ENCODE measurements around the gene RCSD1. TPM values are rescaled to one million over a fixed set of nuclear protein-coding genes. Genes with fewer than 3 reads are reported as not detected.
"Not testable (repeated sequence)": the region's sequence is repeated elsewhere in the genome, so short reads cannot be mapped to it uniquely, and the experiment has no call there.

The RCSD1 gene
- total RNA-seq, 4 donors from 2014 or later, result 7.1 to 14.2 (median 10.8) TPM

DNA sequence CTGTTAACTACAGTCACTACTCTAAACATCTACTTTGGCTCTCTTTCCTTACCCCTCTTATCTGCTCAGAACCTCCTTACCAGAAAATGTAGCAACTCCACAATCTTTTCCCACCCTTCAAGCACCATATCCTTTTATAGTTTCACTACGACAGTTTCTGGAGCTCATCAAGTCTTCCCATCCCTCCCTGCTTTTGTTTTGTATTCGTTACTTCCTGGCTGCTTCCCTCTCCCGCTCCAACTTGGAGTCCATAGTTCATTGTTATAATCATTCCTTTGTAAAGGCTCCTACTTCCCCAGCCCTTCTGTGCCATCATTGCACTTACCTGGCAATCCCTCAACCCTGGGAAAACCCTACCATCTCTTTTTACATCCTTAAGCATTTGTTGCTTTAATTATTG lies 109.7 kb downstream of the RCSD1 start:
- H3K4me1 ChIP-seq, result peaks cover 0 to 8% of the 10 kb centered on the region in 2 donors
- no peaks in the 10 kb centered on the region for H3K9me3 ChIP-seq
- H3K4me3 ChIP-seq (replicated peaks in 1 of 3), result no peak overlapping the region
- 68 to 74% methylated on average over 3 of the region's 3 CpGs for WGBS, 2 donors
- H3K27me3 ChIP-seq, result no peaks in the 10 kb centered on the region
- intact Hi-C loops (cut with DNase I), result no loop called here
- no peaks in the 10 kb centered on the region for H3K36me3 ChIP-seq
- TF ChIP-seq, protein P1, sequence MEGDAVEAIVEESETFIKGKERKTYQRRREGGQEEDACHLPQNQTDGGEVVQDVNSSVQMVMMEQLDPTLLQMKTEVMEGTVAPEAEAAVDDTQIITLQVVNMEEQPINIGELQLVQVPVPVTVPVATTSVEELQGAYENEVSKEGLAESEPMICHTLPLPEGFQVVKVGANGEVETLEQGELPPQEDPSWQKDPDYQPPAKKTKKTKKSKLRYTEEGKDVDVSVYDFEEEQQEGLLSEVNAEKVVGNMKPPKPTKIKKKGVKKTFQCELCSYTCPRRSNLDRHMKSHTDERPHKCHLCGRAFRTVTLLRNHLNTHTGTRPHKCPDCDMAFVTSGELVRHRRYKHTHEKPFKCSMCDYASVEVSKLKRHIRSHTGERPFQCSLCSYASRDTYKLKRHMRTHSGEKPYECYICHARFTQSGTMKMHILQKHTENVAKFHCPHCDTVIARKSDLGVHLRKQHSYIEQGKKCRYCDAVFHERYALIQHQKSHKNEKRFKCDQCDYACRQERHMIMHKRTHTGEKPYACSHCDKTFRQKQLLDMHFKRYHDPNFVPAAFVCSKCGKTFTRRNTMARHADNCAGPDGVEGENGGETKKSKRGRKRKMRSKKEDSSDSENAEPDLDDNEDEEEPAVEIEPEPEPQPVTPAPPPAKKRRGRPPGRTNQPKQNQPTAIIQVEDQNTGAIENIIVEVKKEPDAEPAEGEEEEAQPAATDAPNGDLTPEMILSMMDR (IDR thresholded peaks at IDR 0.05), result no peak
- no peak for TF ChIP-seq POLR2A (IDR thresholded peaks at IDR 0.05)
- DNase-seq, result no peak
- no peak overlapping the region for H3K27ac ChIP-seq

DNA sequence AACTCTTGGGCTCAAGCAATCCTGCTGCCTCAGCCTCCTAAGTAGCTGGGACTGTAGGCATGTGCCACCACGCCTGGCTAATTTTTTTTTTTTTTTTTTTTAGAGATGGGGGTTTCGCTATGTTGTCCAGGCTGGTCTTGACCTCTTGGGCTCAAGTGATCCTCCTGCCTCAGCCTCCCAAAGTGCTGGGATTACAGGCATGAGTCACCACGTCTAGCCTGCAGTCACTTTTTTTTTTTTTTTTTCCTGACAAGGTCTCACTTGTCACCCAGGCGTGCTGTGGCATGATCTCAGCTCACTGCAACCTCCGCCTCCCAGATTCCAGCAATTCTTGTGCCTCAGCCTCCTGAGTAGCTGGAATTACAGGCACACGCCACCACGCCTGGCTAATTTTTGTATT lies 111.1 kb downstream of the RCSD1 start:
- 94 to 98% methylated on average over 7 of the region's 7 CpGs for WGBS, 2 donors
- DNase-seq; H3K27ac ChIP-seq; H3K4me3 ChIP-seq (replicated peaks in 1 of 3); H3K36me3 ChIP-seq; H3K9me3 ChIP-seq; intact Hi-C loops (cut with DNase I); H3K4me1 ChIP-seq; H3K27me3 ChIP-seq: not testable (repeated sequence)

DNA sequence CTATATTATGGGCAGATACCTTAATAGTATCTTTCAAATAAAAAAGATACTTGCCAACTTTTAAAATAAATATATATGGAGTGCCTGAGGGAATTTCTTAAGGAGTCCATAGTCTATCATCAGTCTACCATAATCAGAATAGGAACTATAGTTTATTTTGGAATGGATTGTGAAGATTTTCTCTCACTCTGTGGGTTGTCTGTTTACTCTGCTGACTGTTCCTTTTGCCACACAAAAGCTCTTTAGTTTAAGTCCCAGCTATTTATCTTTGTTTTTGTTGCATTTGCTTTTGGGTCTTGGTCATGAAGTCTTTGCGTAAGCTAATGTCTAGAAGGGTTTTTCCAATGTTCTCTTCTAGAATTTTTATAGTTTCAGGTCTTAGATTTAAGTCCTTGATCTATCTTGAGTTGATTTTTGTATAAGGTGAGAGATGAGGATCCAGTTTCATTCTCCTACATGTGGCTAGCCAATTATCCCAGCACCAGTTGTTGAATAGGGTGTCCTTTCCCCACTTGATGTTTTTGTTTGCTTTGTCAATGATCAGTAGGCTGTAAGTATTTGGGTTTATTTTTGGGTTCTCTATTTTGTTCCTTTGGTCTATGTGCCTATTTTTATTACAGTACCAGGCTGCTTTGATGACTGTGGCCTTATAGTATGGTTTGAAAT lies 112.5 kb downstream of the RCSD1 start:
- H3K27me3 ChIP-seq; intact Hi-C loops (cut with DNase I); H3K4me3 ChIP-seq (replicated peaks in 1 of 3); DNase-seq; H3K4me1 ChIP-seq; H3K36me3 ChIP-seq; H3K27ac ChIP-seq; H3K9me3 ChIP-seq: not testable (repeated sequence)
- WGBS, 2 donors, result 94 to 96% methylated on average over 1 of the region's 1 CpG

DNA sequence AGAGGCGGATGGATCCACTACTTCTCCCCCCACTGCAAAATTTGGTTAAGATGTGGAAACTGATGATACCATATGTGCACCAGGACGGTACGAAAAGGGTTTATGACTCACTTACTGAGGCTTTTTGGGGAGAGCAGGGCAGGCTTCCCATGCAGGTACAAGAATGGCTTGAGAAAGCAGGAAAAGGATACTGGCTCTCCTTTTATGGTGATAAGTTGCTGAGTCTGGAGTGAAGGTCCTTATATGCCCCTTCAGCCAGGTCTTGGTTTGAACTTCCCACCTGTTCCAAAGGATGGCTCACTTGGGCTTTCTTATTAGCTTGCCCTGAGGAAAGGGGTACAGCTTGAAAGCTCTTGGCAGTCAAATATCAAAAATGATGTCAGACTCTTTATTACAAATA lies 114.9 kb downstream of the RCSD1 start:
- intact Hi-C loops (cut with DNase I), result no loop called here
- H3K27ac ChIP-seq, result no peak overlapping the region
- TF ChIP-seq POLR2A (IDR thresholded peaks at IDR 0.05), result no peak
- TF ChIP-seq, protein P1 (IDR thresholded peaks at IDR 0.05), result no peak
- H3K4me1 ChIP-seq, result peaks cover 11 to 13% of the 10 kb centered on the region in 2 donors
- H3K27me3 ChIP-seq, result no peaks in the 10 kb centered on the region
- H3K4me3 ChIP-seq (replicated peaks in 1 of 3), result no peak overlapping the region
- H3K9me3 ChIP-seq, result no peaks in the 10 kb centered on the region
- no peak for DNase-seq
- 93 to 96% methylated on average over 3 of the region's 3 CpGs for WGBS, 2 donors
- H3K36me3 ChIP-seq, result no peaks in the 10 kb centered on the region

DNA sequence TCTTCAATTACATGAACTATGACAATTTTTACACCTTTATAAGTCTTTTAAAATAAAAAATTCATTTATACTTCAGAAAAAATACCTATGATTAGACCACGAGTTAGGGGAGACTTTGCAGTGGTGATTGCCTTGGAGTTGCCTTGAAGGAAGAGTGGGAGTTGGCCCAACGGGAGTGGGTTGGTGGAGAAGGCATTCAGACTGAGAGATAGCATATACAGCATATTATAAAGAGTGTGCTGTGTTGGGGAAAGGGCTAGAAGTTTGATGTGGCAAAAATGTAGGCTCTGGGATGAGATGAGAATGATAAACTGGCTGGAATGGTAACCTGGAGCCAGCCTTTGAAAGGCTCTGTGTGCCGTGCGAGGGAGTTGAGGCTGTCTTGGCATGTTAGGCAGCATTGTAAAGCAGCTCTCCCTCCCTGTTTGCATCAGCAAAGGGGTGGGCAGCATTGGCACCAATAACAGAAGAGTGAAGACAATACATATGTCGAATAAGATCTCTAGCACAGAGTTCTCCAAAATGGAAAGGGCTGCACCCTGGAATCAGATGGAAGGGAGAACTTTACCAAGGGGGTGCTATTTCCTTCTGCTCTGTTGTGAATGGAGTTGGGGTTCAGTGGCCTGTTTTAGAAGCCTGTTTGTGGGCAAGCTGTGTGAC lies 116.1 kb downstream of the RCSD1 start:
- WGBS, 2 donors, result 82 to 89% methylated on average over 5 of the region's 5 CpGs
- no peaks in the 10 kb centered on the region for H3K27me3 ChIP-seq
- no peaks in the 10 kb centered on the region for H3K36me3 ChIP-seq
- H3K9me3 ChIP-seq, result no peaks in the 10 kb centered on the region
- no peak for TF ChIP-seq POLR2A (IDR thresholded peaks at IDR 0.05)
- TF ChIP-seq, protein P1 (IDR thresholded peaks at IDR 0.05), result no peak
- no peak for DNase-seq
- intact Hi-C loops (cut with DNase I), result no loop called here
- peaks cover 12 to 15% of the 10 kb centered on the region in 2 donors for H3K4me1 ChIP-seq
- H3K4me3 ChIP-seq (replicated peaks in 1 of 3), result no peak overlapping the region
- no peak overlapping the region for H3K27ac ChIP-seq

DNA sequence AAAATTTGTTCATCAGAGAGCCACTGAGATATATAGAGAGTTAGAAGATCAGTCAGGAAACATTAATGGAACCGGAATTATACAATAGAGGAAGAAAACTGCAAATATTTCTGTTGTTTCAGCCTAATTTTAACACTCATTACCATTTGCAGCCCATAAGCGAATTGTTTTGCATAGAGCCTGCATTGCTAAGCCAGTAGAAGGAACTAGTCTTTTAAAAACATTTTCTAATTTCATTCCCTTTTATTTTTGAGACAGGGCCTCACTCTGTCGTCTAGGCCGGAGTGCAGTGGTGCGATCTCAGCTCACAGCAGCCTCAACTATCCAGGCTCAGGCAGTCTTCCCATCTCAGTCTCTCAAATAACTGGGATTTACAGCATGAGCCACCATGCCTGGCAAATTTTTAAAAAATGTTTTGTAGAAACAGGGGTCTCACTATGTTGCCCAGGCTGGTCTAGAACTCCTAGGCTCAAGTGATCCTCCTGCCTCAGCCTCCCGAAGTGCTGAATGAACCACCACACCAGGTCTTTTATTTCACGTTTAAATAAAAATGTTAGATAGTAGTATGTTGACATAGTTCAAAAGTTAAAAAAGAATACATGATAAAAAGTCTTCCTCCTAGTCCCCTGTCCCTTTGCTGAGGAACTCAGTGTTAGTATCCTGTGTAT lies 117.1 kb downstream of the RCSD1 start:
- Histone ChIP-seq H3K4me3 (replicated peaks in 1 of 3) (no peak overlapping the region), H3K9me3 (no peaks in the 10 kb centered on the region), H3K27ac (no peak overlapping the region), H3K27me3 (no peaks in the 10 kb centered on the region), H3K4me1 (peaks cover 15% of the 10 kb centered on the region in 2 donors), H3K36me3 (no peaks in the 10 kb centered on the region)
- TF ChIP-seq POLR2A (IDR thresholded peaks at IDR 0.05), result no peak
- TF ChIP-seq, protein P1 (IDR thresholded peaks at IDR 0.05), result no peak
- 84 to 88% methylated on average over 7 of the region's 7 CpGs for WGBS, 2 donors
- DNase-seq, result no peak
- intact Hi-C loops (cut with DNase I), result no loop called here

Measured in thyroid gland (tissue), 4 donors.